Stimulated activated CD8-positive, alpha-beta memory T cell treated with anti-CD3 and anti-CD28 coated beads, Interleukin-4, amount 100 ng/mL, for 24 hours (primary cell): ENCODE data around the gene HRAS.
"Not testable (repeated sequence)": the region's sequence is repeated elsewhere in the genome, so short reads cannot be mapped to it uniquely, and the experiment has no call there.

ENCODE experiments used
- DNase-seq: peaks from one replicate; pipeline ENCODE4 v3.0.0-alpha.2; 2020; ENCODE audit warnings: low read depth

HRAS gene

DNA sequence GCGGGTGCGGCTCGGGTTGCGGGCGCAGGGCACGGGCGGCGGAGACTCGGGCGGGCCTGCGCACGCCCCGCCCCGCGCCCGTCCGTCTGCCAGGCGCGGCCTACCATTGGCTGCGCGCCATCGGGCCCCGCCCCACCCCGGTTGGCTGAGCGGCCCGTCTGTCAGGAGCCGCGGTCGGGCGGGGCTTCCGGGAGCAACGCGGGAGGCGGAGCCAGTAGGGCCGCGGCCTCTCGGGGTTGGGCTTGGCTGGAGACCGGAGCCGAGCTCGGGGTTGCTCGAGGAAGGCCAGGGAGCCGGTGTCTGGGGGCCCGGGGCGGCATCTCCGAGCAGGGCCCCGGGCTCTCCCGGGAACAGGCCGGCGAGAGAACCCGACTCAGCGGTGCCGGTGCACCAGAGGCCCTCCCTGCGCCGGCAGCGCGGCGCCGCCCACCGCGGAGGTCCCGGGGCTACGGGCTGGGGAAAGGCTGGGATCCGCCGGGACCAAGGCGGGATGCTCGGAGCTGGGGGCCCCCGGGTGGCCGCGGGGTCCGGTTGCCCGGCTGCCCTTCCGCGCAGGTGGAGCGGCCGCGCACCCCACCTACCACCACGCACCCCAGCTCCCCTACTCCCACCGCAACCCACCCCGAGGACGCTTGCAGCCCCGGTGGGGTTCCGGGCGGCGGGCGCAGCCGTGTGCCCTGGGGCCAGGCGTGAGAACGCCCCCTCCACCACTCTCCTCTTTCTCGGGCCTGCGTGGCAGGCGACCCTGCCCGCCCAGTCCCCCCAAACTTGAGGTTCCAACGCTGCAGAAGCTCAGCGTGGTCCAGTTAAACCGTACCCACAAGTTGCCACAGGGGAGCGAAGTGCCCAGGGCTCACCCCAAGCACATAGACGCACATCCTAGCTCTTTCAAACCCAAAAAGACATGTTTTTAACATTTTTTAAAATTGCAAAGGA lies at the start of gene HRAS:
TSS of gene HRAS (minus strand) at position 58 of the 936 bp plus-strand sequence.
- peak; percentile 90 for DNase-seq

DNA sequence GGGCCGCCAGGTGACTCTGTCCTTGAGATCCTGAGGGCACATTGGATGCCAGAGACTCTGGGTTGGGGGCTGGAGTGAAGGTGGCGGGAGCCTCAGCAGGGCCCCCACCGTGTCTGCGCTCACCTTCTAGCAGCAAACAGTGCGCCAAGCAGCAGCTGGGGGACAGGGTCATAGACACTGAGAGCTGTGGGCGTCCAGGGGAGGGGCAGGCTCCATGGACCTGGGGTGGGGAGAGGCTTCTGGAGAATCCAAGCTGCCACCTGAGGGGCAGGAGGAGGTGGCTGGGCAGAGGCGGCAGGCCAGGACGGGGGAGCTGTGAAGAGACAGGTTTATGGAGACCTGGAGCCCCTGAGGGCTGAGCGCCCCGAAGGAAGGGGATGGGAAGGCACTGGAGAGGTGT lies 48.9 kb upstream of the HRAS start:
- no peak for DNase-seq

DNA sequence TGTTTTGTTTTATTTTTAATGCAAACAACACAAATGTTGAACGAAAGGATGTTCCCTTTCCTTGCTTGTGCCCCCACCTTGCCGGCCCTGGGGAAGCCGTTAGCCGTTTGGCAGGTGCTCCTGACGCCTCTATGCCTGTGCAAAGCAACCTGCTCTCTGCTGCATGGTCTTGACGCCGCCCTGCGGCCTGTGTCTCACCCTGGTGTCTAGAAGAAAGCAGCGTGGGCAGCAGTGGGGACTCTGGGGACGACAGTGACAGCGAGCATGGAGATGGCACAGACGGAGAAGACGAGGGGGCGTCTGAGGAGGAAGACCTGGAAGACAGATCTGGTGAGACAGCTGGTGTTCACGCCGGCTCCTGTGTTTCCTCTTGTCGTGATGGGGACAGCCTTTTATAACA lies 46.4 kb upstream of the HRAS start:
- DNase-seq: no peak

DNA sequence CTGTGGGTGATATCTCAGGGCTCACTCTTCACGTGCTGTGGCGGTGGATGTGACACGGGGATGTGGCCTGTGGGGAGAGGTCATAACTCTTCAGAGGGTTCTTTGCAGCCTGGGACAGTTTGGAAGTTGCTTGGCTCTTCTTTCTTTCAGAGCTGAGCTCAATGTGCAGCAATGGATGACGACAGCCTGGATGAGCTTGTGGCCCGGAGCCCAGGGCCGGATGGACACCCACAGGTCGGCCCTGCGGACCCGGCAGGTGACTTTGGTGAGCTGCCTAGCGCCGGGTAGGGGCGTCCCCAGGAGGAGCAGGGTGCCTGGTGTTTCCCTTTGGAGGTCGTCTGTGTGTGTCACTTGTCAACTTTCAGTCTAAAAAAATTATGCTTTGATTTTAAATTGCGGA lies 46.0 kb upstream of the HRAS start:
- DNase-seq: no peak

GRCh38 chr11:579830-580601 lies 44.6 kb upstream of the HRAS start:
- DNase-seq: no peak

GRCh38 chr11:578276-579035 lies 43.1 kb upstream of the HRAS start:
- no peak for DNase-seq

DNA sequence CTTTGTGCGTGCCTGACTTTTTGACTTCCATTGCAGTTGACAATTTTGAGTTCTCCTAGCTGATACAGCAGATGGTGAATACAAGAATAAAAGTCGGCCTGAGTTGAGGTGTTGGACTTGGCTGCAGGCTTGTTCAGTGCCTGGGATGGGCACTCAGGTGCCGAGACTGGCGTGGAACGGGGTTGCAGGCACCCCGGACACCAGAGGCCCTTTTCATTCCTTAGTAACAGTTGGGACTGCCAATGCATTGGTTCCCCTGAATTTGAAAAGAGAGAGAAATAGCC lies 42.2 kb upstream of the HRAS start:
- DNase-seq: no peak

- DNase-seq: no peak
These were observed 41.6 kb upstream of the HRAS start for GRCh38 chr11:576811-577610.

- peak; percentile 90 for DNase-seq
These were observed 40.8 kb upstream of the HRAS start, which contains the start of gene PHRF1 for GRCh38 chr11:575996-576768. Gene PHRF1 (plus strand): TSS chr11:576470. CDS start chr11:581513, 5,043 bp downstream.

GRCh38 chr11:575313-575995 lies 40.1 kb upstream of the HRAS start:
- no peak for DNase-seq

- no peak for DNase-seq
These were observed 39.4 kb upstream of the HRAS start for GRCh38 chr11:574632-575312.

DNA sequence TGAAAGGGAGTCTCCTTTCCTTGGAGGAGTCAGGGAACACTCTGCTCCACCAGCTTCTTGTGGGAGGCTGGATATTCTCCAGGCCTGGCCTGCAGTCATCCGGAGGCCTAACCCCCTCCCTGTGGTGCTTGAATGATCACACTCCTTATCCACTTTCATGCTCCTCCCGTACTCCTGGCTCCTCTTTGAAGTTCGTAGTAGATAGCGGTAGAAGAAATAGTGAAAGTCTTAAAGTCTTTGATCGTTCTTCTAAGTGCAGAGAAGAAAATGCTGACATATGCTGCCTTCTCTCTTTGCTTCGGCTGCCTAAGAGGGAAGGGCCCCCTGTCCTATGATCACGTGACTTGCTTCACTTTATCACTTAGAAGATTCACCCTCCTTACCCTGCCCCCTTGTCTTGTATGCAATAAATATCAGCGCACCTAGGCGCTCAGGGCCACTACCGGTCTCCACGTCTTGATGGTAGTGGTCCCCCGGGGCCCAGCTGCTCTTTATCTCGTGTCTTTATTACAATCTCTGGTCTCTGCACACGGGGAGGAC lies 38.7 kb upstream of the HRAS start:
- DNase-seq: not testable (repeated sequence)

DNA sequence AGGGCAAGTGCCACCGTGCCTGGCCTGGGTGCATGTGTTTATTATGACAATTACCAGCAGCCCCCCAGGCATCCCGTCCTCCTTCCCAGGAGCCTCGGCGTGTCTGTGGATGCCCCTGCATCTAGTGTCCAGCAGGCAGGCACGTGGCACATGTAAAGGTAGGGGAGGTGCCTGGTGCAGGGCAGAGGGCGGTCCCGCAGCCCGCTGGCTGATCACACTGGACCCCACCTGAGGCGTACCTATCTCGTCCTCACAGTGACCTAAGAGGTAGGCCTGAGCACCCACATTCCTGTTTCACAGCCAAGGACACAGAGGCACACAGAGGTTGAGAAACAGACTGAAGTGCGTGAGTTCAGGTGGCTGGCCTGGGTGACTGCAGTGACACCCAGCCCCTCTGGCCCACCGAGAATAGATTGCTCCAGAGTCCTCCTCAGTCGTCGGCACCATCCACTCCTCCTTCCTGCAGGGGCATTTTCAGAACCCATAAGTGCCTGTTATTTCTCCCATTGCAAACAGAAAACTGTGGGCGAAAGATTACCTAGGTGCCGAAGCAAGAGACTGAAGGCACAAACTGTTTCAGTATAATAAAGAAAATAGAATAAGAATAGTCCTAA lies 37.9 kb upstream of the HRAS start:
- DNase-seq: no peak

GRCh38 chr11:571802-572185 lies 36.4 kb upstream of the HRAS start:
- no peak for DNase-seq

- DNase-seq: no peak
These were observed 33.9 kb upstream of the HRAS start for GRCh38 chr11:569158-569885.

- DNase-seq: peak; percentile 87
These were observed 33.2 kb upstream of the HRAS start for GRCh38 chr11:568306-569157.

DNA sequence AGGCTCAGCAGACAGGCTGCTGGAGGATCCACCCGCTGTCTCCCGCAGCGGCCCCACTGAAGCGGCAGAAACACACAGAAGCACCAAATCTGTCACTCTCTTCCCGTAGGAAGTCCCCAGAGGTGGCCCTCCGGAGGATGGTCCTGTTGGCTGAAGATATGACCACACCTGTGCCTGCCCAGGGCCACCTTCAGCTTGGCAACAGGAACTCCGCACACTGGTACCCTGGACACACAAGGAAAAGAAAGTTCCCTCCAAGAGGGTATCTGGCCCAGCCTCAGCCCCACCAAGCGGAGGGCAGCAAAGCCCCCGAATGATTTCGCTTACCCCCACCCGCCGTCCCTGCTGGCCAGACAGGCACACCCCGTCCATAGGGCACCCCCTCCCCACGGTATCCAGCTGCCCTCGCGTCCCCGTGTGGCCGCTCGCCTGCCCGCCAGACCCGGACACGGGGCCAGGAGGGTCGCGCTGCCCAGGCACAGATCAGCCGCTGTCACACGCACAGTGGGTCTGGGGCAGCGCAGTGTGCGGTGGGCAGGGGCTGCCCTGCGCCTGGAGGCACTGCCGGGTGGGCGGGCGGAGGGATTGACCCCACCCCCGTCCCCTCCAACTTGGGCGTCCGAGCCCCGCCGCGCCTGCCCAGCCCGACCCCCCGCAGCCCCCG lies 32.4 kb upstream of the HRAS start:
- DNase-seq: no peak
